Kidney epithelial cell (primary cell): Measurements from ENCODE around the gene VDAC1. TPM values are rescaled to one million over a fixed set of nuclear protein-coding genes. Genes with fewer than 3 reads are reported as not detected.

Source experiments
- DNase-seq: peaks from one replicate; pipeline ENCODE4 v3.0.0-alpha.2; 2010; ENCODE audit warnings: low read depth
- H3K27me3 ChIP-seq: 2 replicates; pipeline ENCODE4 v1.6.0; 2011; ENCODE audit warnings: low read length; ENCODE audit not compliant: control insufficient read depth, insufficient read depth
- H3K36me3 ChIP-seq: 2 replicates; pipeline ENCODE4 v1.5.1; 2011; ENCODE audit warnings: low read length; ENCODE audit not compliant: control insufficient read depth, insufficient read depth
- H3K4me3 ChIP-seq: 2 replicates; pipeline ENCODE4 v1.5.1; 2011; ENCODE audit warnings: low read depth, mild to moderate bottlenecking, control low read depth, low read length
- total RNA-seq: library from RNA; depleted of rRNA; stranded (reverse); fragments of >200 nt; gene quantifications from 2 replicates; pipeline ENCODE4 v1.2.3, GENCODE V29; 2015
- TF ChIP-seq, protein P1 (sequence below): IDR thresholded peaks from 2 replicates; pipeline ENCODE4 v1.5.1; 2011; ENCODE audit warnings: mild to moderate bottlenecking, moderate library complexity, low read length, control low read depth, inconsistent platforms; ENCODE audit not compliant: insufficient read depth, poor library complexity, severe bottlenecking

VDAC1 gene
- total RNA-seq, 1 donor from 2014 or later = 238 TPM

DNA sequence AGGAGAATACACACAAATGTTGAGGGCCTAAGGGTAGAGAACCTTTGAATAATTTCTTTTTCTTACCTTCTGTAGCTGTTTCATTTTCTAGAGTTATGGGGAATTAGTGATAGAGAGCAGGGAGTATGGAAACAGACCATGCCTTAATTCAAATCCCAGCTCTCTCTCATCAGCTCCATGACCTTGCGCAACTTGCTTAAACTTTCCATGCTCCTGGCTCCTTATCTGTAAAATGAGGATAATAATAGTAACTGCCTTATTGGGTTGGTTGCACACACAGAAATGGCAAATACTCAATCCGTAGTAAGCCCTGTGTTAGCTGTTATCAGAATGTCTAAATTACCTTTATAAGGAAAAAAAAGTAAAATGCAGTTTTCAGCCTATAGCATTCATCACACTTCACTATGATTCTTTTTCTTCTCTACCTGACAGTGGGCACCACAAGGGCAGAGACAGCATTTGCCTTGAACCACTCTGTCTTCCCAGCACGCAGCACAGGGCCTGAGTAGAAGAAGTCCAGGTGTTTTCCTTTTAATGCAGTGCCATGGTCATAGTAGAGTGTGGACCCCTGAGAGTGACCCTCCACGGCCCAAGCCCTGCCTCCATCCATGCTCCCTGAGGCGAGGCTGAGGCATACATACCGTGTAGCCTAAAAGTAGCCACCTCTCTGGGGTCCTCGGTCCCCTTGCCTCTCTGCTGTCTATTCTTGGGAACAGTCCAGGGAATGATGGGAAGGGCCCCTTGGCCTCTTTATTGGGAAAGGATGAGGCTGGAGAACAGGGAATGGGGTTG, 53.8 kb downstream of the VDAC1 start:
- Histone ChIP-seq H3K4me3 (no peak overlapping the region), H3K27me3 (no peaks in the 10 kb centered on the region), H3K36me3 (no peaks in the 10 kb centered on the region)
- DNase-seq = no peak
- TF ChIP-seq, protein P1, sequence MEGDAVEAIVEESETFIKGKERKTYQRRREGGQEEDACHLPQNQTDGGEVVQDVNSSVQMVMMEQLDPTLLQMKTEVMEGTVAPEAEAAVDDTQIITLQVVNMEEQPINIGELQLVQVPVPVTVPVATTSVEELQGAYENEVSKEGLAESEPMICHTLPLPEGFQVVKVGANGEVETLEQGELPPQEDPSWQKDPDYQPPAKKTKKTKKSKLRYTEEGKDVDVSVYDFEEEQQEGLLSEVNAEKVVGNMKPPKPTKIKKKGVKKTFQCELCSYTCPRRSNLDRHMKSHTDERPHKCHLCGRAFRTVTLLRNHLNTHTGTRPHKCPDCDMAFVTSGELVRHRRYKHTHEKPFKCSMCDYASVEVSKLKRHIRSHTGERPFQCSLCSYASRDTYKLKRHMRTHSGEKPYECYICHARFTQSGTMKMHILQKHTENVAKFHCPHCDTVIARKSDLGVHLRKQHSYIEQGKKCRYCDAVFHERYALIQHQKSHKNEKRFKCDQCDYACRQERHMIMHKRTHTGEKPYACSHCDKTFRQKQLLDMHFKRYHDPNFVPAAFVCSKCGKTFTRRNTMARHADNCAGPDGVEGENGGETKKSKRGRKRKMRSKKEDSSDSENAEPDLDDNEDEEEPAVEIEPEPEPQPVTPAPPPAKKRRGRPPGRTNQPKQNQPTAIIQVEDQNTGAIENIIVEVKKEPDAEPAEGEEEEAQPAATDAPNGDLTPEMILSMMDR = no peak

DNA sequence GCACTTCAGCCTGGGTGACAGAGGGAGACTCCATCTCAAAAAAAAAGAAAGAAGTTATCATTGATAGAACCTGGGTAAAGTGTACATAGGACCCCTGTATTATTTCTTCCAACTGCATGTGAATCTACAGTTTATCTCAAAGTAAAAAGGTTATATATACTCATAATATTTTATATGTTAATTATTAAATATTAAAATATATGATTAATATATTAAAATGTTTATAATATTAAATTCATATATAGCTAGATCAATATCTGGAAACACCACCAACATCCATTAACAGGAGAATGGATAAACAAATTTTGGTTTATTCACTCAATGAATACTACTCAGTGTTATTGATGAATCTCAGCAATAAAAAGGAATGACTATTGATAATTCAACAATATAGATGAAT, 56.1 kb downstream of the VDAC1 start:
- no peak for DNase-seq
- TF ChIP-seq, protein P1 = no peak
- Histone ChIP-seq H3K4me3 (no peak overlapping the region), H3K36me3 (no peaks in the 10 kb centered on the region), H3K27me3 (no peaks in the 10 kb centered on the region)

DNA sequence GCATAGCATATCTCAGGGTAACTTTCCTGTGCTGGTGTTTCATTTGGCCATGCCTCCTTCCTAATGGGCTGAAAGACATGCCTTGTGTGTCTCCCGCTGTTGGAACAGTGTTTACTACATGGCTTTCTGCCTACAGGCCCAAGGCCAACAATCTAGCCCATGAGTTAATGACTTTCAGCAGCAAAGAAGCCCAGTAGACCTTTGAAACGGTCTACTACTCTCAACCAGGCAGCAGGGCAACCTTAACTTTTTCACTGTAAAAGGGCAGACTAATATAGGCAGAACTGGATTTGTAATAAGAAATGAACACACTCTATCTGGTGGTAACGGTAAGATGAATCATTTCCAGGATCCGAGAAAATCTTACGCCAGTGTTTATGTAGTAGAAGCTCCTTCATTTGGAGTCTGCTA, 57.3 kb downstream of the VDAC1 start:
- no peak overlapping the region for H3K4me3 ChIP-seq
- TF ChIP-seq, protein P1 = no peak
- DNase-seq = no peak
- H3K27me3 ChIP-seq = no peaks in the 10 kb centered on the region
- H3K36me3 ChIP-seq = no peaks in the 10 kb centered on the region

DNA sequence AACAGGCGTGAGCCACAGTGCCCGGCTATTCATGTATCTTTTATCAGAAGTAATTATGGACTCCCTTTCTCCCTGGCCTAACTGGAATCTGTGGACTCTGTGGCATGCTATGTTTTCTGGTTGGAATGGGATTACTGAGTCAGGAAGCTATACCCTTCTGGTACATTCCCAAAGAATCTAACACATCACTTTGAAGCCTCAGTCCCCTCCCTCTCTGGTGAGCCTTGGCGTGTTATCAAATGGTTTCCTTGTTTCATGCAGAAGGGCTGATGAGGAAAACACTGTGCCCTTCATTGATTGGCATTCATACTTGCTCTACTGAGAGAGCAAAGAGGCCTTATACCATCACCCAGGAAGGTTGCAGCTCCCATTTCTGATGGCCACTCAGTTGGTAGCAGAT, 59.2 kb downstream of the VDAC1 start:
- Histone ChIP-seq H3K4me3 (no peak overlapping the region), H3K27me3 (no peaks in the 10 kb centered on the region), H3K36me3 (no peaks in the 10 kb centered on the region)
- no peak for DNase-seq
- TF ChIP-seq, protein P1 = no peak

DNA sequence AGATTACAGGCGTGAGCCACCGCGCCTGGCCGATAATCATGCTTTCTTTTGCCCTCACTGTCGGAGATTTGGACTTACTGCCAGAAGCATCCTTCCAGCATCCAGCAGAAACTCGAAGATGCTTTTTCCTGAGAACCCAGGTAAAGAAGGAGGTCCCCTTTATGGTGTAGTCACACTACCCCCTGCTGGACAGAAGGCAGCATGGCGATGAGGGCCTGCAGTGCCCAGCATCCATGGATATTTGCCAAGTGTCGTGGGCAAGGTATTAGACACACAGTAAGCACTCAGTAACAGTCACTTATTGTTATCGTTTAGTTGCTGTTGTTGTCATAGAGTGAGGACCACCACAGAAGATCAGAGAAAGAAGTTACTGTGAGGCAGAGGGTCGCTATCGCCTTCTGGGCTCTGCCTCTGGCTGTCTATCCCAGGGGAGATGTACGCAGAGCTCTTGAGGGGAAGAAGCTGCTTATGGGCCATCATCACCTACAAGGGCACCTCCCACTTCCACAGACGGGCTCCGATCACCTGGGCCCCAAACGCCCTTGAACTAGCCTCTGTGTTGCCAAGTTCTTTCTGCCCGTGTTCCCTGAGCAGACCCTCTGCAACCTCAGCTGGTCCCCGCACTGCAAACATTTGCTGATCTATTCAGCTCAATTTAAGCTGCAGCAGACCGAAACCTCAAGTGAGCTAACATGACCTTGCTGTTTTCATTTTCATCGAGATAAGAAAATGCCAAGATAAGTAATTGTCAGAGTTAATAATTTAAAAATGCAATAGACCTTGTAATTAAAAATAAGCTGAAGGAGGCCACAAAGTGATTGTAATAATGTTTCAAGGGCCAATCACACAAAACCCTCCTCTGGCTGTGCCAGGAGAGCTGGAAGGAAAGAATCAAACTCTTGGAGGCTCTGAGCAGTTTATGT, 60.3 kb downstream of the VDAC1 start:
- Histone ChIP-seq H3K36me3 (no peaks in the 10 kb centered on the region), H3K4me3 (no peak overlapping the region), H3K27me3 (no peaks in the 10 kb centered on the region)
- no peak for DNase-seq
- TF ChIP-seq, protein P1 = peak; percentile 86

DNA sequence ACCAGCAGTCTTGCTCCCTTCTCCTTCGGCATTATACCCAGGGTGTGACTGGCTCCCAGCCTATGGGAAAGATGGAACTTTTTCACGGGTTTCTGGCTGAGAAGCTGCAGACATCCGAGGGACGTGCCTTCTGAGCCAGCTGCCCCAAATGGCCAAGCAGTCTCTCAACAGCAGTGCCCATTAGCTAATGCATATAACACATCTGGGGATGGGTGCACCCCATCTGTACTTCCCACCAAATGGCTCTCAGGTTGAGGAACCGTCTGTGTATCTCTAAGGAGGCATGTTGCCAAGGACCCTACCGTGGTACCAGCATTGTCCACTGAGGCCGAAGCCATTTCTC, 61.3 kb downstream of the VDAC1 start:
- TF ChIP-seq, protein P1 = no peak
- H3K27me3 ChIP-seq = no peaks in the 10 kb centered on the region
- H3K4me3 ChIP-seq = no peak overlapping the region
- no peak for DNase-seq
- no peaks in the 10 kb centered on the region for H3K36me3 ChIP-seq
